ENCODE data around the gene CRYL1. TPM values are rescaled to one million over a fixed set of nuclear protein-coding genes. Genes with fewer than 3 reads are reported as not detected.

Gene CRYL1
- total RNA-seq, 1 experiment from 2014 or later, result 3.7 TPM

DNA sequence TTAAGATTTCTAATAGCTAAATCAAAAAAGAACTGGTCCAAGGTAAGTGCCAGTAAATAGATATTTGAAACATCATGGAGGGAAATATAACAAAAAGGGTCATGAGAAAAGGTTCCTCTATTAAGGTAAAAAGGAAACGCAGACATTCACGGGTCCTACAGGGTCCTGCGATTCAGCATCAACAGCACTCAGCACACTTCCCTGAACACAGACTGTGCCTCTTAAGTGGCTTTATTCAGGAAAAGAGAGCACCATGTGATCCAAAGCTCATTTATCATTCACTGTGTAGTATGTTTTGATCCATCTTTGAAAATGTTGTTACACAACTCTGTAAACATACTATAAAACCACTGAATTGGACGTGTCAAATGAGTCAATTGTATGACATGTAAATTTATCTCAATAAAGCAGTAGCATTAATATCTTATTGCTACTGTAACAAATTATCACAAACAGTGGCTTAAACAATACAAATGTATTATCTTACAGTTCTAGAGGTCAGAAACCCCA lies 33.7 kb downstream of the CRYL1 start:
- WGBS (ENCODE audit: extremely low coverage, insufficient read length, low lambda C conversion rate), result no CpG with 5 or more reads among the region's 4 CpGs
- Histone ChIP-seq H3K23ac (ENCODE audit: insufficient read length, low read depth, low read length) (no peak overlapping the region), H4K8ac (replicated peaks; ENCODE audit: insufficient read length, low read depth, low read length) (no peak overlapping the region), H3K4me2 (ENCODE audit: insufficient read depth, insufficient read length, low read length) (no peak overlapping the region), H4K20me1 (ENCODE audit: control insufficient read depth, insufficient read depth, insufficient read length) (no peaks in the 10 kb centered on the region), H2BK15ac (ENCODE audit: low read depth, low read length) (no peak overlapping the region), H2BK20ac (ENCODE audit: low read depth, low read length, poor library complexity, severe bottlenecking) (no peak overlapping the region), H3K56ac (ENCODE audit: insufficient read length, low read depth, low read length) (no peak overlapping the region), H4K91ac (ENCODE audit: insufficient read length, low read depth, low read length) (no peak overlapping the region), H3K27me3 (ENCODE audit: insufficient read depth, low read length) (no peaks in the 10 kb centered on the region), H3K4ac (ENCODE audit: low read depth, low read length) (no peak overlapping the region), H3K9ac (ENCODE audit: extremely low read depth, insufficient read length, low read length) (no peak overlapping the region), H3K79me1 (ENCODE audit: insufficient read depth, low read depth, low read length, poor library complexity, severe bottlenecking) (no peaks in the 10 kb centered on the region), H3K18ac (ENCODE audit: insufficient read length, low read depth, low read length) (no peak overlapping the region), H3T11ph (ENCODE audit: low read length) (no peak overlapping the region), H3K79me2 (ENCODE audit: insufficient read depth, low read length) (no peaks in the 10 kb centered on the region), H3K14ac (ENCODE audit: insufficient read depth, low read length) (no peak overlapping the region), H2AFZ (ENCODE audit: low read length) (no peak overlapping the region), H3K4me1 (ENCODE audit: insufficient read depth, low read length) (no peaks in the 10 kb centered on the region; the same call in 1 of the 2 replicates), H2AK5ac (ENCODE audit: insufficient read length, low read length) (no peak overlapping the region), H2BK12ac (ENCODE audit: insufficient read length, low read depth, low read length) (no peak overlapping the region), H3K9me3 (ENCODE audit: control insufficient read depth, low read depth, low read length) (no peaks in the 10 kb centered on the region), H3K23me2 (ENCODE audit: insufficient read length, low read depth, low read length, poor library complexity, severe bottlenecking) (no peaks in the 10 kb centered on the region), H2BK5ac (ENCODE audit: insufficient read length, low read length) (no peak overlapping the region), H3K27ac (ENCODE audit: insufficient read length, low read depth, low read length) (no peak overlapping the region), H4K5ac (ENCODE audit: insufficient read length, low read depth, low read length) (no peak overlapping the region), H2BK120ac (ENCODE audit: low read depth, low read length, poor library complexity, severe bottlenecking) (no peak overlapping the region)
- no peaks in the 10 kb centered on the region for H3K9me3 Mint-ChIP-seq
- peaks cover 3 to 5% of the 10 kb centered on the region in 2 experiments for H3K4me1 Mint-ChIP-seq
- no peak overlapping the region for H3K4me3 Mint-ChIP-seq
- no peaks in the 10 kb centered on the region for H3K36me3 Mint-ChIP-seq (ENCODE audit: insufficient read depth in 1 of 3, low read depth in 3 of 3)
- TF ChIP-seq, protein P1, sequence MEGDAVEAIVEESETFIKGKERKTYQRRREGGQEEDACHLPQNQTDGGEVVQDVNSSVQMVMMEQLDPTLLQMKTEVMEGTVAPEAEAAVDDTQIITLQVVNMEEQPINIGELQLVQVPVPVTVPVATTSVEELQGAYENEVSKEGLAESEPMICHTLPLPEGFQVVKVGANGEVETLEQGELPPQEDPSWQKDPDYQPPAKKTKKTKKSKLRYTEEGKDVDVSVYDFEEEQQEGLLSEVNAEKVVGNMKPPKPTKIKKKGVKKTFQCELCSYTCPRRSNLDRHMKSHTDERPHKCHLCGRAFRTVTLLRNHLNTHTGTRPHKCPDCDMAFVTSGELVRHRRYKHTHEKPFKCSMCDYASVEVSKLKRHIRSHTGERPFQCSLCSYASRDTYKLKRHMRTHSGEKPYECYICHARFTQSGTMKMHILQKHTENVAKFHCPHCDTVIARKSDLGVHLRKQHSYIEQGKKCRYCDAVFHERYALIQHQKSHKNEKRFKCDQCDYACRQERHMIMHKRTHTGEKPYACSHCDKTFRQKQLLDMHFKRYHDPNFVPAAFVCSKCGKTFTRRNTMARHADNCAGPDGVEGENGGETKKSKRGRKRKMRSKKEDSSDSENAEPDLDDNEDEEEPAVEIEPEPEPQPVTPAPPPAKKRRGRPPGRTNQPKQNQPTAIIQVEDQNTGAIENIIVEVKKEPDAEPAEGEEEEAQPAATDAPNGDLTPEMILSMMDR (conservative IDR thresholded peaks at IDR 0.05), result no peak
- H3K27ac Mint-ChIP-seq, result no peak overlapping the region
- no peak for DNase-seq
- H3K27me3 Mint-ChIP-seq (ENCODE audit: low read depth), result no peaks in the 10 kb centered on the region; the same call in 1 of the 2 replicates
